PFSK-1 (cell line): ENCODE results near the gene ARL11.

Experiments used
- POLR2AphosphoS5 ChIP-seq: IDR thresholded peaks from 2 replicates; pipeline ENCODE4 v1.6.1; 2012; ENCODE audit warnings: low read depth, mild to moderate bottlenecking, control low read depth, low read length, moderate library complexity
- TF ChIP-seq, protein P1 (sequence below), 2 experiments: IDR thresholded peaks; 2 replicates each; pipeline versions ENCODE4 v1.6.1 to v1.8.0; 2011 to 2012; ENCODE audit warnings: low read depth in 2 of 2, low read length in 2 of 2, control low read depth in 1 of 2, inconsistent platforms in 1 of 2, mild to moderate bottlenecking in 1 of 2, moderate library complexity in 1 of 2; ENCODE audit not compliant: insufficient read depth in 1 of 2

DNA sequence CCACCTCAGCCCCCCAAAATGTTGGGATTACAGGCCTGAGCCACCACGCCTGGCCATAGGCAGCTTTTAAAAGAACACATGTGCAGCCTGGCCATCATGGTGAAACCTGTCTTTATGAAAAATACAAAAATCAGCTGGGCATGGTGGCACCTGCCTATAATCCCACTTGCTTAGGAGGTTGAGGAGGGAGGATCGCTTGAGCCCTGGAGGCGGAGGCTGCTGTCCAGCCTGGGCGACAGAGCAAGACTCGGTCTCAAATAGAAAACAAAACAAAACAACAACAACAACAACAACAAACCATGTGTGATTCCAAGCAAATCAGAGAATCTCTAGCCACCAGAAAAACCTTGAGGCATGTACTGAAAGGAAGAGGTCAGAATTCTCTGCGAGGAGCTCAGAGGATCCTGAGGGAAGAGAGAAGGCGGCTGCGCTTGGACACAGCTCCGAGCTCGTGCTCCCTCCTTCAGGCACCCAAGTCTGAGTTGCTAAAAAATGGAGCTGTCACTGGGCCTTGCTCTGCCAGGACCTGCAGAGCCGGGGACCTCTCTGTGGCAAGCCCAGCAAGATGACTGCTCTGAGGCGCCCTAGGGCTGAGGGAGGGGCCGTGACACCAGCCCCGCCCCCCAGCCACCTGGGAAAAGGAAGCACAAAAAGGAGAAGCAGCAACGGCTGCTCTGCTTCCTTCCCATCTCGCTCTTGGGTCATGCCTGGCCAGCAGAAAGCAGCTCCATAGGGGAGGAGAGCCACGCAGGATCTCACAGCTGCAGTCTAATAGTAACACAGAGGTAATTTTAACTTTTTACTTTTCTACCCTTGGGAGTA is at the start of gene ARL11:
- TF ChIP-seq, protein P1, sequence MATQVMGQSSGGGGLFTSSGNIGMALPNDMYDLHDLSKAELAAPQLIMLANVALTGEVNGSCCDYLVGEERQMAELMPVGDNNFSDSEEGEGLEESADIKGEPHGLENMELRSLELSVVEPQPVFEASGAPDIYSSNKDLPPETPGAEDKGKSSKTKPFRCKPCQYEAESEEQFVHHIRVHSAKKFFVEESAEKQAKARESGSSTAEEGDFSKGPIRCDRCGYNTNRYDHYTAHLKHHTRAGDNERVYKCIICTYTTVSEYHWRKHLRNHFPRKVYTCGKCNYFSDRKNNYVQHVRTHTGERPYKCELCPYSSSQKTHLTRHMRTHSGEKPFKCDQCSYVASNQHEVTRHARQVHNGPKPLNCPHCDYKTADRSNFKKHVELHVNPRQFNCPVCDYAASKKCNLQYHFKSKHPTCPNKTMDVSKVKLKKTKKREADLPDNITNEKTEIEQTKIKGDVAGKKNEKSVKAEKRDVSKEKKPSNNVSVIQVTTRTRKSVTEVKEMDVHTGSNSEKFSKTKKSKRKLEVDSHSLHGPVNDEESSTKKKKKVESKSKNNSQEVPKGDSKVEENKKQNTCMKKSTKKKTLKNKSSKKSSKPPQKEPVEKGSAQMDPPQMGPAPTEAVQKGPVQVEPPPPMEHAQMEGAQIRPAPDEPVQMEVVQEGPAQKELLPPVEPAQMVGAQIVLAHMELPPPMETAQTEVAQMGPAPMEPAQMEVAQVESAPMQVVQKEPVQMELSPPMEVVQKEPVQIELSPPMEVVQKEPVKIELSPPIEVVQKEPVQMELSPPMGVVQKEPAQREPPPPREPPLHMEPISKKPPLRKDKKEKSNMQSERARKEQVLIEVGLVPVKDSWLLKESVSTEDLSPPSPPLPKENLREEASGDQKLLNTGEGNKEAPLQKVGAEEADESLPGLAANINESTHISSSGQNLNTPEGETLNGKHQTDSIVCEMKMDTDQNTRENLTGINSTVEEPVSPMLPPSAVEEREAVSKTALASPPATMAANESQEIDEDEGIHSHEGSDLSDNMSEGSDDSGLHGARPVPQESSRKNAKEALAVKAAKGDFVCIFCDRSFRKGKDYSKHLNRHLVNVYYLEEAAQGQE (IDR thresholded peaks at IDR 0.05; ENCODE audit: insufficient read depth in 1 of 2, low read depth in 2 of 2, low read length in 2 of 2) = no peak
- no peak for TF ChIP-seq POLR2AphosphoS5
